ENCODE data around the gene GUCY2D.

DNA sequence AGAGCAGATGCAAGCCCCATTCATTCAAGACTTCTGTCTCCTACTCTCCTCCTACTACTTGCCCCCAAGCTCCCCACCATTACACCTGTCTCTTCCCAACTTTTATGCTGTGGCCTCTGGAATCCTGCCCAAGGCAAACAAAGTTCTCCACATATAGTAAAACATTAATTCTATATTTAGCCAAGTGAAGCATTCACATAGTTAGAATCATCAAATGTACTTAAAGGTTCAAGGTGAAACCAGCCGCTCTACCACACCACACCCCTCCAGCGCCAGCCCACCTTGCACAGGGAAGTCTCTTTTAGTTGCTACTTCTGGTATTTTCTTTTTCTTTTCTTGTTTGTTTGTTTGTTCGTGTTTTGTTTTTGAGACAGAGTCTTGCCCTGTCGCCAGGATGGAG, 25.4 kb upstream of the GUCY2D start:
- TF ChIP-seq, protein P1, sequence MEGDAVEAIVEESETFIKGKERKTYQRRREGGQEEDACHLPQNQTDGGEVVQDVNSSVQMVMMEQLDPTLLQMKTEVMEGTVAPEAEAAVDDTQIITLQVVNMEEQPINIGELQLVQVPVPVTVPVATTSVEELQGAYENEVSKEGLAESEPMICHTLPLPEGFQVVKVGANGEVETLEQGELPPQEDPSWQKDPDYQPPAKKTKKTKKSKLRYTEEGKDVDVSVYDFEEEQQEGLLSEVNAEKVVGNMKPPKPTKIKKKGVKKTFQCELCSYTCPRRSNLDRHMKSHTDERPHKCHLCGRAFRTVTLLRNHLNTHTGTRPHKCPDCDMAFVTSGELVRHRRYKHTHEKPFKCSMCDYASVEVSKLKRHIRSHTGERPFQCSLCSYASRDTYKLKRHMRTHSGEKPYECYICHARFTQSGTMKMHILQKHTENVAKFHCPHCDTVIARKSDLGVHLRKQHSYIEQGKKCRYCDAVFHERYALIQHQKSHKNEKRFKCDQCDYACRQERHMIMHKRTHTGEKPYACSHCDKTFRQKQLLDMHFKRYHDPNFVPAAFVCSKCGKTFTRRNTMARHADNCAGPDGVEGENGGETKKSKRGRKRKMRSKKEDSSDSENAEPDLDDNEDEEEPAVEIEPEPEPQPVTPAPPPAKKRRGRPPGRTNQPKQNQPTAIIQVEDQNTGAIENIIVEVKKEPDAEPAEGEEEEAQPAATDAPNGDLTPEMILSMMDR (conservative IDR thresholded peaks at IDR 0.05; ENCODE audit: low read depth, low read length) = no peak
- no peak for TF ChIP-seq EZH2 (IDR thresholded peaks at IDR 0.05; ENCODE audit: borderline replicate concordance, low read depth, low read length, poor library complexity, severe bottlenecking)

All from A673 (cell line).